ENCODE data around the gene VPS37B.
A peak's percentile ranks its signal among the peaks of the same experiment; 100 is the strongest.

The VPS37B gene

DNA sequence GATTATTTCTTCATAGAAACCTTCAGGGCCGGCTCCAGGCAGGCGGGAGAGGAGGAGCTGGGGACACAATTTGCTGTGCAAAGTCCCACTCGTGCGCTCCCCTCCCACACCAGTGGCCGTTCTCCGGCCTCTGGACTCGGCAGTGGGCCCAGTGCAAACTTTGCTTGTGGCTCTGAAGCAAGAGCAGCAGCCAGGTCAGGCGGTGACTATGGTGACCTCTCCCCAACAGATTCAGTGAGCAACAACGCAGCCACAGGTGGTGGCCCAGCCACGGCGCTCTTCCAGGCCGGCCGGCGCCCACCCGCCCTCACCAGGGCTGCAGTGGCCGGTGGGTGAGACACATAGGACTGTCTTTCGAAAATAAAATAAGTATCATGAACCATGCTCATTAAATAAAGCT, 29.5 kb downstream of the VPS37B start:
- no peak for DNase-seq (ENCODE audit: low spot score)

DNA sequence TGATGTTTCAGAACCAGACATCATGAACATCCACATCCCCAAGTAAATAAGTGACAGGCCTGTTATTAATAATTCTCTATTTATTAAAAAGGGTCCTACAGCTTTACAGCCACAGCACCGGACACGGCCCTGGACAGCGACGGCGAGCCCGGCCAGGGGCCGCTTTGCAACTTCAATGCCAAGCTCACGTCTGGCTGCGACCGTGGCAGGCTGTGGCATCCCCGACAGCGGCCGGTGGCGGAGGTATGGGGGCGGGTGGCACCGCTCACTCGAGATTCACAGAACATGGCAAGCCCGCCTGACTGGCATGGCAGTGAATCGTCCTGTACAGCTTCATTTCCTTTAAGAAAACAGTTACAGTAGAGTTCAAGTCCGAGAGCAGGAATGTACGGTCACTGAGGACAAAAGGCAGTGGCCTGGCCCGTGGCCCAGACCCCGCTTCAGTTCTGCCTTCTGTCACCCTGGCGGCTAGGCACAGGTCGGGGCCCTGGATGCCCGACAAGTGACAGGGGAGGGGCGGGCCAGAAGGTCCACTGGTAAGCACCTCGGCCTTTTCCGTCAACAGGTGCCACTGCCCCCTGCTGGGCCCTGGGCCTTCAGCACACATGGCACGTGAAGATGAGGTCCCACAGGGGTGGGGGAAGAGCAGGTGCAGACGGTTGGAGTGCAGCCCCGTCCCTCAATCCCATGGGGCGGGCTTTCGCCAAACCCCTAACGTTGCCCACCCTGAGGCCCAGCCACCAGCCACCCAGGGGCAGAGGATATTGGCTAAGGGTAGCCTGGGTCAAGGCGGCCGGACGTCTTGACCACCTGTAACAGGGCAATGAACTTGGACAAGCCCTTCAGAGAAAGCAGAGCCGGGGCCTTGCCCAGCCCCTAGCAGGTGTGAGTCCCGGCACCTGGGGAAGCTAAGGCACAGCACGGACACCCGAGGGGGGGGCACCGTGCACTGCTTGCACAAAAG, 30.4 kb downstream of the VPS37B start:
- no peak for DNase-seq (ENCODE audit: low spot score)

DNA sequence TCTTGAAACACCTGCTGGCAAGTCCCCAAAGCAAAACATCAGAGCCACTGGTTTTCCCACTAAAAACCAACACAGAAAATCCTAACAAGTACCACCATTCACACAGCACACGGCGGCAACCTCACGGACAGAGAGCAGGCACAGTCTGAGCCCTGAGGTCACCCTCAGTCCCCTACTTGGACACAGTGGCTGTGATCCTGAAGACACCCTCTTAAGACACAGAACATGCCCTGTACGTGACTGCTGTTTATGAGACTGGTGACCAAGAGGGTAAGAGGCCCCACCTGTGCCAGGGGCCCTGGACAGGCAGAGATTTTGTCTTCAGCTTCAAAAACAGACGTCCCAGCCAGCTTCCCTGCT, 31.1 kb downstream of the VPS37B start:
- DNase-seq (ENCODE audit: low spot score), result no peak

DNA sequence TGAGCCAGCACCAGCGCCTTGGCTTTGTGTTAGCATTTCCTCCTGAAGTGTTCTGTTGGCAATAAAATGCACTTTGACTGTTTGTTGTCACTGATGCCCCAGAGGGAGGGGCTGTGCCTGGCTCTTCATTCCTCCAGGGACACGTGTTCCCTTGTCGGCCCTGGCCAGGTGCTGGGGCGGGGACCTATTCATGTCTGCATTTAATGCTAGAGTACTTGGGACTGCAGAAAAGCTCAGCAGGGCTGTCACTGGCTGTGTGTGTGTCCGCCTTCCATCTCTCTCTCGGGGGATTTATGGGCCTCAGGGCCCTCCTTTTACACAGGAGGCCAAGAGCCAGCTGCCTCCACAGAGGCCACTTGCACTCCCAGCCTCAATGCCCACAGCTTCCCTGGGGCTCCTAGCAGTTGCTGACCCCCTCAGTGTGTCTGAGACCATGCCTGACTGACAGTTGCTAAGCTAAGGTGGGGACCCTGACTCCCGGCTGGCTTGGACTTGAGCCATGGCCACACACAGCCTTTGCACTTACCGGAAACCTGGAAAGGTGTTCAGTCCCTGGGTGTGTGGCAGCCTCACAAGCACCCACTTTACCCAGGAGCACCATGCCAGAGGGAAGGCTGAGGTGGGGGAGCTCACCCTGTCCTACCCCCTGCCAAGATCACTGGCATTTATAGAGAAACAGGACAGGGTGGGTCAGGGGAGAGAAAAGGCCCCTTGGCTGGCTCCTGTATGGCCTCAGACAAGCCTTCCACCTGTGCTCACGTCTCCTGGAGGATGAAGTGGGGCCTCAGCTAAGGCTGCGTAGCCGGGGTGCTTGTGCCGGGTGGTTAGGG, 32.8 kb downstream of the VPS37B start:
- peak; percentile 61 for DNase-seq (ENCODE audit: low spot score)

DNA sequence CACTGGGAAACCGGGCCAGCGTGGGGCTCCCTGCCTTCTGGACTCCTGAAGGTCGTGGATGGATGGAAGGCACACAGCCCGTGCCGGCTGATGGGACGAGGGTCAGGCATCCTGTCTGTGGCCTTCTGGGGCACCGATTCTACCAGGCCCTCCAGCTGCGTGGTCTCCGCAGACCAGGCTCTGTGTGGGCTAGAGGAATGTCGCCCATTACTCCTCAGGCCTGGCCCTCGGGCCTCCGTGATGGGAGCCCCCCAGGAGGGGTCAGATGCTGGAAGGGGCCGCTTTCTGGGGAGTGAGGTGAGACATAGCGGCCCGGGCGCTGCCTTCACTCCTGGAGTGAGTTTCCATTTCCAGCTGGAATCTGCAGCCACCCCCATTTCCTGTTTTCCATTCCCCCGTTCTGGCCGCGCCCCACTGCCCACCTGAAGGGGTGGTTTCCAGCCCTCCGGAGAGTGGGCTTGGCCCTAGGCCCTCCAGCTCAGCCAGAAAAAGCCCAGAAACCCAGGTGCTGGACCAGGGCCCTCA, 33.8 kb downstream of the VPS37B start:
- no peak for DNase-seq (ENCODE audit: low spot score)

DNA sequence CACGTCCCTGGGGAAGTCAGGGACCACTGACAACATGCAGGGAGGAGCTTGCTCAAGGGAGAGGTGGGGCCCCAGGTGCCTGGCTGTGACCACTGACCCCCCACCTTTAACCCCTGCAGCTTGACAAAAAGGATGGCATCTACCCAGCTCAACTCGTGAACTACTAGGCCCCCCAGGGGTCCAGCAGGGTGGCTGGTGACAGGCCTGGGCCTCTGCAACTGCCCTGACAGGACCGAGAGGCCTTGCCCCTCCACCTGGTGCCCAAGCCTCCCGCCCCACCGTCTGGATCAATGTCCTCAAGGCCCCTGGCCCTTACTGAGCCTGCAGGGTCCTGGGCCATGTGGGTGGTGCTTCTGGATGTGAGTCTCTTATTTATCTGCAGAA, 34.3 kb downstream of the VPS37B start:
- DNase-seq (ENCODE audit: low spot score), result no peak

DNA sequence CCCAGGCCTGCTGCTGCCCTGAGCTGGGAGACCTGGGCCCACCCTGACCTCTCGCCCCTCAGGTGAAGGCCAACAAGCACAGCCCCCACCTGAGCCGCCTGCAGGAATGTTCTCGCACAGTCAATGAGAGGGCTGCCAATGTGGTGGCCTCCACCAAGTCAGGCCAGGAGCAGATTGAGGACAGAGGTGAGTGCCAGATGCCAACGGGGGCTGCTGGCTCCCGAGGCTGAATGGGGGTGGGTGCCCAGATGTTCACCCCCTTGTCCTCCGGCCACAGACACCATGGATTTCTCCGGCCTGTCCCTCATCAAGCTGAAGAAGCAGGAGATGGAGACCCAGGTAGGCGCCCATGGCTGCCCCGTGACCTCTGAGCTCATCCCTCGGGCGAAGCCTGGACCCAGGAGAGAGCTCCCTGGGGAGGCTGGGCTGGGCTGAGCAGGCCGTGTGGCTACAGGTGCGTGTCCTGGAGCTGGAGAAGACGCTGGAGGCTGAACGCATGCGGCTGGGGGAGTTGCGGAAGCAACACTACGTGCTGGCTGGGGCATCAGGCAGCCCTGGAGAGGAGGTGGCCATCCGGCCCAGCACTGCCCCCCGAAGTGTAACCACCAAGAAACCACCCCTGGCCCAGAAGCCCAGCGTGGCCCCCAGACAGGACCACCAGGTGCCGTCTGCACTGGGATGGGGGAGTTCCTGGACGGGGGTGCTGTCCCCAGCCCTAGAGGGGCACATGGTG, 34.9 kb downstream of the VPS37B start:
- no peak for DNase-seq (ENCODE audit: low spot score)

DNA sequence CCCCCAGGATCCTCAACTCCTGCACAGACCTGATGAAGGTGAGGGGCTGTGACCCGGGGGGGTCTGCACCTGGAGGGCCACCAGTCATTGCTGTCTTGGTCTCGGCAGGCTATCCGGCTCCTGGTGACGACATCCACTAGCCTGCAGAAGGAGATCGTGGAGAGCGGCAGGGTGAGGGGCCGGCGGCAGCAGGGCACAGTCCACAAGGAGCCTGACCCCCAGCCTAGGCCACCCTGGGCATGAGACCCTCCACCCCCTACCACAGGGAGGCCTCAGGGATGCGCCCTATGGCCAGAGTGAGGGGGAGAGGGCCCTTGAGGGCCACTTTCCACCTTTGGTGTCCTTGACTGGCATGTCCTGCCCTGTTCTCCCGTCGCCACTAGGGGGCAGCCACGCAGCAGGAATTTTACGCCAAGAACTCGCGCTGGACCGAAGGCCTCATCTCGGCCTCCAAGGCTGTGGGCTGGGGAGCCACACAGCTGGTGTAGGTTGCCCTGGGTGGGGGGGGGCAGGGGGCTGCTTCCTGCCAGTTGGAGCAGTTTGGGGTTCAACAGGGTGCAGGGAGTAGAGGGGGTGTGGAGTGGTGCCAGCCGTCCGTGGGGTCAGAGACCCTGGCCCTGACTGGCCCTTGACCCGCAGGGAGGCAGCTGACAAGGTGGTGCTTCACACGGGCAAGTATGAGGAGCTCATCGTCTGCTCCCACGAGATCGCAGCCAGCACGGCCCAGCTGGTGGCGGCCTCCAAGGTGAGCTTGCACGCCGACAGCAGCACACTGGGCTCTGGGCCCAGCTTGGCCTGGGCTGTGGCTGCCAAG, 35.7 kb downstream of the VPS37B start:
- DNase-seq (ENCODE audit: low spot score), result peak; percentile 75

DNA sequence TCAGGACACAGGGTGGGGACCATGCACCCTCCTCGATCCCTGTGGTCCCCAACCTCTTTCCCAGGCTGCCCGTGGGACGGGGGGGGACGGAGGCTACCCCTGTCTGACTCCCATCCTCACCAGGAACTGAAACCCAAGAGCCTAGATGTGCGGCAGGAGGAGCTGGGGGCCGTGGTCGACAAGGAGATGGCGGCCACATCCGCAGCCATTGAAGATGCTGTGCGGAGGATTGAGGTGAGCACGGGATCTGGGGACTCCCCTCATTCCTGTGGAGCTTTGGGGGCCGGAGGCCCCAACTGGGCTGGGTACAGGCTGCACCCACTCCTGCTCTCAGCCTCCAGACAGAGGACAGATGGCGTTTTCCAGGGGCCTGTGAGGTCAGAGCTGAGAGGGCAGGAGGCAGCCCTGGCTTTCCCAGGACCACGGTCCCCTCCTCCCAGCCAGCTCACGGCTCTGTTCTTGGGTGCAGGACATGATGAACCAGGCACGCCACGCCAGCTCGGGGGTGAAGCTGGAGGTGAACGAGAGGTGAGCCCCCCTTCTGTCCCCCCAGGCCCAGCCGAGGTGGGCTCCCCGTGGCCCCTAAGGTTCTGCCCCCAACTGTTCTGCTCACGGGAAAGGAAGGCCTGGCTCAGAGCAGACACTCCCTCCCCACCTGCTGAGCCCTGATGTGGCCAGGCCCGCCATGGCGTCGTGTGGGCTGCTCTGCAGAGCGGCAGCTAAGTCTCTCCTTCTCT, 36.5 kb downstream of the VPS37B start:
- no peak for DNase-seq (ENCODE audit: low spot score)

DNA sequence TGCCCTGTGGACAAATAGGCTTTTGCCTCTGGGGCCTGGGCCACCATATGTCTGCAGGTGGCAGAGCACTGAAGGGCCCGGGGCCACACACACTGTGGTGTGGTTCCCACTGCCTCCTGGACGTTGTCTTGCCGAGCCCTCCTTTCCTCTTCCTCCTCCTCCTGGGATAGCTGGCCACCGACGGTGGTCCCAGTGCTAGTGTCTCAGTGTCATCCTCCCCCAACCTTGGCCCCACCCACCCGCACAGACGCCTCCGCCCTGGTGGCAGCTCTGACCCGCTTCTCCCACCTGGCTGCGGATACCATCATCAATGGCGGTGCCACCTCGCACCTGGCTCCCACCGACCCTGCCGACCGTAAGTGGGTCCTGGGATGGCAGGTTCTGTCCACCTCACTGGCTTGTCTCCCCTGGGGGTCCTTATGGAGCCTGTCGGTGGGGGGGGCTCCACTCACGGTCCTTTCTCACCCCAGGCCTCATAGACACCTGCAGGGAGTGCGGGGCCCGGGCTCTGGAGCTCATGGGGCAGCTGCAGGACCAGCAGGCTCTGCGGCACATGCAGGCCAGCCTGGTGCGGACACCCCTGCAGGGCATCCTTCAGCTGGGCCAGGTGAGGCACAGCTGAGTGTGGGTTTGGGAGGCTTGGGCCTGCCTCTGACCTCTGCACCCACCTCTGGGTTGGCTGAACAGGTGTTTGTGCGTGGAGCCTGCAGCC, 37.2 kb downstream of the VPS37B start:
- DNase-seq (ENCODE audit: low spot score), result no peak

DNA sequence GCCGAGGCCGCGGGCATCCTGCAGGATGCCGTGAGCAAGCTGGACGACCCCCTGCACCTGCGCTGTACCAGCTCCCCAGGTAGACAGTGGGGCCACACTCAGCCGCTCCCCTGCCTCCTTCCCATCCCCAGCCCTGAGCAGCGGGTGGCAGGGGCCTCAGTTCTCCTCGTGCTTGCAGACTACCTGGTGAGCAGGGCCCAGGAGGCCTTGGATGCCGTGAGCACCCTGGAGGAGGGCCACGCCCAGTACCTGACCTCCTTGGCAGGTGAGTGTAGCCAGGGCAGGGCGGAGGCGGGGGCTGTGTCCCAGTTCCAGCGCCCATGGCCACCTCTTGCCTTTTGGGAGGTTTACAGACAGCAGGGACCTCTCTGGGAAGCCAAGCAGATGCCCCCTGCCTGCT, 37.8 kb downstream of the VPS37B start:
- no peak for DNase-seq (ENCODE audit: low spot score)

DNA sequence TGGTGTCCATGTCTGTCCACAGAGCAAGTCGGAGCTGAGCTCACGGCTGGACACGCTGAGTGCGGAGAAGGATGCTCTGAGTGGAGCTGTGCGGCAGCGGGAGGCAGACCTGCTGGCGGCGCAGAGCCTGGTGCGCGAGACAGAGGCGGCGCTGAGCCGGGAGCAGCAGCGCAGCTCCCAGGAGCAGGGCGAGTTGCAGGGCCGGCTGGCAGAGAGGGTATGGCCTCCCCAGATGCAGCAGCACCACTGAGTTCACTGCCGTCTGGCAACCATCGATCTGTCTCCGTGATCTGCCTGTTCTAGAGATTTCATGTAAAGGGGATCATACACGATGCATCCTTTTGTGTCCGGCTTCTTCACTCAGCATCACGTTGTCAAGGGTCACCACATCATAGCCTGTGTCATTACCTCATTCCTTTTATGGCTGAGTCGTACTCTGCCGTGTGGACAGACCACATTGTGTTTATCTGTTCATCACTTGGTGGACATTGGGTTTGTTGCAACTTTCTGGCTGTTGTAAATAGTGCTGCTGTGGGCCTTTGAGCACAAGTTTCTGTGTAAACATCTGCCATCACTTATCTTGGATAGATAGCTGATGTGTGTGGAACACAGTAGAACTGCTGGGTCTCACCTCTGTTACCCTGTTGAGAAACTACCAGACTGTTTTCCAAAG, 38.8 kb downstream of the VPS37B start:
- no peak for DNase-seq (ENCODE audit: low spot score)

DNA sequence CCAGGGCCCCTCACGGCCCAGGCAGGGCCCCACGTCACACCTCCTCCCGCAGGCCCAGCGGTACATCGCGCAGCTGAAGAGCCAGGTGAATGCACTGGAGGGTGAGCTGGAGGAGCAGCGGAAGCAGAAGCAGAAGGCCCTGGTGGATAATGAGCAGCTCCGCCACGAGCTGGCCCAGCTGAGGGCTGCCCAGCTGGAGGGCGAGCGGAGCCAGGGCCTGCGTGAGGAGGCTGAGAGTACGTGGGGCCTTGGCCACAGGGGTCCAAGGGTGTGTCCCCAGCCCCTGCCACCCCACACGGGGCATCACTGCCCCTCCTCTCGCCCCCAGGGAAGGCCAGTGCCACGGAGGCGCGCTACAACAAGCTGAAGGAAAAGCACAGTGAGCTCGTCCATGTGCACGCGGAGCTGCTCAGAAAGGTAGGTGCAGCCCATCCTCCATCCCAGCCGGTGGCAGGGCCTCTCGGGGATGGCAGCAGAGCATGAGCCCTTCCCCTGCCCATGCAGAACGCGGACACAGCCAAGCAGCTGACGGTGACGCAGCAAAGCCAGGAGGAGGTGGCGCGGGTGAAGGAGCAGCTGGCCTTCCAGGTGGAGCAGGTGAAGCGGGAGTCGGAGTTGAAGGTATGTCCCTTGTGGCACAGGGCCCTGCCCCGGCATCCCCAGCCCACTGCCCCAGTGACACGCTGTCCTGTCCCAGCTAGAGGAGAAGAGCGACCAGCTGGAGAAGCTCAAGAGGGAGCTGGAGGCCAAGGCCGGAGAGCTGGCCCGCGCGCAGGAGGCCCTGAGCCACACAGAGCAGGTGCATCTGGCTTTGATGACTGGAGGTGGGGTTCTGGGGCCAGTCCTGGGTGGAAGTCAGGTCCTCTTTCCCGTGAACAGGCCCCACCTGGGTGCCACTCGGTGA, 39.7 kb downstream of the VPS37B start:
- DNase-seq (ENCODE audit: low spot score), result no peak

DNA sequence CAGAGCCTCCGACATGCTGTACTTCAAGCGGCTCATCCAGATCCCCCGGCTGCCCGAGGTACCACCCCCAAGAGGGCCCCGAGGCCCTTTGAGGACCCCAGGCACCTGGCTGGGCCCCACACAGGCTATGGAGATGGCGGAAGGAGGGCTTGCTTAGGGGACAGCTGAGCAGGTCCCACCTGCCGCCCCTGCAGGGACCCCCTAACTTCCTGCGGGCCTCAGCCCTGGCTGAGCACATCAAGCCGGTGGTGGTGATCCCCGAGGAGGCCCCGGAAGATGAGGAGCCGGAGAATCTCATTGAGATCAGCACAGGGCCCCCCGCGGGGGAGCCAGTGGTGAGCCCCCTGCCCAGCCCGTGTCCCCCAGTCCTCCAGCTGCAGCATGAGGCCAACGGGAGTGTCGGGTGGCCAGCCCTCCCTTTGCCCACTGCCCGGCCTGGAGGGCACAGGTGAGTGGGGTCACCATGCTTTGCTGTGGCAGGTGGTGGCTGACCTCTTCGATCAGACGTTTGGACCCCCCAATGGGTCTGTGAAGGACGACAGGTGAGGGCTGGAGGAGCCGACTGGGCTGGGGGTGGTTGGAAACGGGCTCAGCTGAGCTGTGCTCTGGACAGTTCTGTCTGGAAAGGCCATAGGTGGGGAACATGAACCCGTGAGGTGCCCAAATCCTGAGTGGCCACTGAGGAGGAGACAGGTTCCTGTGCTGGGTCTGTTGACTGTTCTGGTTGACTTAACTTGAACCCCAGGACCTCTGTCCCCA, 40.7 kb downstream of the VPS37B start:
- no peak for DNase-seq (ENCODE audit: low spot score)

DNA sequence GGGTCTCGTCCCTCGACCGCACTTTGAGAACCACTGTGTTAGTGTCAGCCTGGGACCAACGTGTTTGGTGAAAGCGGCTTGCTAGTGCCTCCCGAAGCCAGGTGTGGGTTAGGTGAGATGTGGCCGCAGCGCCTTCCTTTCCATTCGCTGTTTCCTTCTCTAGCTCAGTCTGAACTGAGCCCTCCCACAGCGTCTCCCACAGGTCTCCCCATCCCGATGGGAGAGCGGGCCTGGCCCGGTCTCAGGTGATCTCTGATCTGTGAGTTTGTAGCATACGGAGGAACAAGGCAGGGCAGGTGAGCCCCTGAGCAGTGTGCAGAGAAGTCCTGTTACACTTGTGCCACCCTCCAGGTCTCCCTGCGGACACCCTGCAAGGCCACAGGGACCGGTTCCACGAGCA, 41.4 kb downstream of the VPS37B start:
- DNase-seq (ENCODE audit: low spot score), result no peak

DNA sequence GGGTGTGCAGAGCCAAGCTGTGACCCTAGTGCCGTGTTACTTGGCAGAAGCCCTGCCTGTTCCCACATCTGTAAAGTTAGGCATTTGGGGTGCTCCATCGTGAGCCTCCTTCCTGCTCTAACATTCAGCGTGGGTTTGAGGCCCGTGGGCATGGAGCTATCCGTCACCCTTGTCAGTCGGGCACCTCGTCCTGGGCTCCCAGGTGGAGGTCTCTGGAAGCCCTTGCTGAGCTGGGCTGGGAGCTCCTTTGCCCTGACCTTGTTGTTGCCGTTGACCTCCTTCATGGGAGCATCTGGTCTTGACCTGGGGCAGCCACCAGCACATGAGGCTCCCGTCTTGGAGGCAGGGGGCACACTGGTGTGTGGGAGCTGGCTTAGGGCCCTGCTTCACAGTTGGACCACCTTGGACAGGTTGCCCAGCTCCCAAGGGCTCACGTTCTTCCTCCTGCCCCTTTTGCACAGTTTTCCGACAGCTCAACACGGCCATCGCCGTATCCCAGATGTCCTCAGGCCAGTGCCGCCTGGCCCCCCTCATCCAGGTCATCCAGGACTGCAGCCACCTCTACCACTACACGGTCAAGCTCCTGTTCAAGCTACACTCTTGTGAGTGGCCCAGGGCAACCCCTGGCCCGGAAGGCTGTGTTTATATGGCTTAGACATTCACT, 42.2 kb downstream of the VPS37B start:
- no peak for DNase-seq (ENCODE audit: low spot score)
